Smooth muscle cell of the brain vasculature (primary cell): ENCODE measurements around the gene GTF2H2C_2.
"Not testable (repeated sequence)": the region's sequence is repeated elsewhere in the genome, so short reads cannot be mapped to it uniquely, and the experiment has no call there.

Experiments
- DNase-seq: peaks from one replicate; pipeline ENCODE4 v3.0.0-alpha.2; 2012; ENCODE audit warnings: low read depth, low spot score

GTF2H2C_2 gene

DNA sequence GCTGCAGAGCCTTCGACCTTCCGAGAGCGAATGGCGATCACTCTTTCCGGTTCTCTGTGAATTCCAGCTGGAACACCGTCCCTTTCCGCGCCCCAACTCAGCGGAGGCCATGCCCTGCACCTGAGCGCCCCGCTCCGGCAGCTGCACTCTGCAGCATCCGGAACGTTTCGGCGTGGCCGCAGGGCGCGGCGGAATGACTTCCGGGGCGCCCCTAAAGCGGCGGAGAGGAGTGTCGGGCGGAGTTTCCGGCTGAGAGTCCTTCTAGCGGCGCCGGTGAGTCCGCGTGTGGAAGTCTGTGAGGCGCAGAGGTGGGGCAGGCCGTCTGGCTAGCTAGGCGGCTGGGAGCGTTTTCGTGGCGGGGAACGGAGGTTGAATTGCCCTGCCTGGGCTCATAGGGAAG lies at the start of gene GTF2H2C_2:
TSS of gene GTF2H2C_2 (plus strand) at position 252 of the 400 bp plus-strand sequence.
- DNase-seq = not testable (repeated sequence)

DNA sequence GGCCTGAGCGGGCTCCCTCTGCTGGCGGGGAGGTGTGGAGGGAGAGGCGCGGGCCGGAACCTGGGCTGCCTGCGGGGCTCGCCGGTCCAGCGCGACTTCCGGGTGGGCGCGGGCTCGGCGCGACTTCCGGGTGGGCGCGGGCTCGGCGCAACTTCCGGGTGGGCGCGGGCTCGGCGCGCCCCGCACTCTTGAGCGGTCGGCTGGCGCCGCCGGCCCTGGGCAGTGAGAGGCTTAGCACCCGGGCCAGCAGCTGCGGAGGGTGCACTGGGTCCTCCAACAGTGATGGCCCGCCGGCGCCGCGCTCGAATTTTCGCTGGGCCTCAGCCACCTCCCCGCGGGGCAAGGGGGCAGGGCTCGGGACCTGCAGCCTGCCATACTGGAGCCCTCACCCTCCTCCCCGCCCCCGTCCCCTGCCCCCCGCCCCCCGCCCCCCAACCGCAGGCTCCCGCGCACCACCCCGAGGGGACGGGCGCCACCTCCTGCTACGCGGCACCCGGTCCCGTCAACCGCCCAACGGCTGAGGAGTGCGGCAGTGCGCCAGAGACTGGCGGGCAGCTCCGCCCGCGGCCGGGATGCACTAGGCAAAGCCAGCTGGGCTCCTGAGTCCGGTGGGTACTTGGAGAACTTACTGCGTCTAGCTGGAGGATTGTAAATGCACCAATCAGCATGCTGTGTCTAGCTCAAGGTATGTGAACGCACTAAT lies 14.0 kb upstream of the GTF2H2C_2 start:
- DNase-seq = not testable (repeated sequence)

GRCh38 chr5:70421322-70421721 lies 6.2 kb downstream of the GTF2H2C_2 start:
- DNase-seq = not testable (repeated sequence)

GRCh38 chr5:70423215-70423614 lies 8.0 kb downstream of the GTF2H2C_2 start:
- not testable (repeated sequence) for DNase-seq

DNA sequence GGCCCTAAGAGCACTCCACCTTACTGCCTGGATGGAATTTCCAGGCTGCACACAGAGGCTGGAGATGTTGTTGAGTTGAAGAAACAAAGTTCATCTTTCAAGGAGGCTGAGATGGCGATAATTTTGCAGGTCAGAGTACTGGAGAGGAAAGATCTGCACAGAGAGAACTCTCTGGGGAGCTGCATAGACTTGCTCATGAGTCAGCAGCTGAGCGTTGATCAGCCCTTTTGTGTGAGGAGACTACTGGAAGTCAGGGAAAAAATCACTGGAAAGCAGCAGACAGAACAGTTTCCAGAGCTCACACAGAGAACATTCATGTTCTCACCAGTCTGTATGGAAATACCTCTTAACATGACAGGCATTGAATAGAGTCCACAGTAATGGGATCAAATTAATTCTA lies 23.4 kb downstream of the GTF2H2C_2 start:
- DNase-seq = not testable (repeated sequence)

- DNase-seq = not testable (repeated sequence)
Observed at GRCh38 chr5:70449565-70449964, 34.4 kb downstream of the GTF2H2C_2 start.

DNA sequence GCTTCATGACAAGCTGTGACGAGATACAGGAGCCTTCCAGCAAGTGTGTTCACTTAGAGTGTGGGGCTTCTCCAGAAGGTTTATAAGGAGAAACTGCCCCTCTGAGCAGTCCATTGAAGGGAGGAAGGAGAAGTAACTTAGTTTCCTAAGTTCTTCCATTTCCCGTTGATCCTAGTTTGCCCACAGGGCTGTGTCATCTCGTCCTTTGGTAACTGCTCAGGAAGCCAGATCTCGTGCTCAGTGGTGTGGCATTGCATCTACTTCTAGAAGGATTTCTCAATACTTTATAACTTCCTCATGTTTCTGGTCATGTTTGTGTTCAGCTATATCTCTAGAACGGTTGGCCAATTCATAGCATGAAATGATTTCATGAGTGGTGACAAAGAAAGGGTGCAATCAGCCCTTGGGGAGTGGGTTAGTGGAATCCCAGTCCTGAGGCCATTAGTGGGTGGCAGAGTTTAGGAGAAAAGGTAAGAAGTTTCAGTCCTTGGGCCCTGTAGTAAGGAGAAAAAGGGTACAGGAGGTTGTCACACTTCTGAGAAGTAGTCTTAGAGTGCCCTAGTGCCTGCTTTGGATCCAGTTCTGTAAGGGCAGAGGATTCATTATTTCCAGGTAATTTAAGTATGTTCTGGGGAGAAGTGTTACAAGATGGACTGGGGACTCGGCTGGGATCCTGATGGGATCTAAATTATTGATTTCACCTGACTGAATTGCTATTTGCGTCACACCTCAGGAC lies 36.2 kb downstream of the GTF2H2C_2 start:
- DNase-seq = not testable (repeated sequence)

DNA sequence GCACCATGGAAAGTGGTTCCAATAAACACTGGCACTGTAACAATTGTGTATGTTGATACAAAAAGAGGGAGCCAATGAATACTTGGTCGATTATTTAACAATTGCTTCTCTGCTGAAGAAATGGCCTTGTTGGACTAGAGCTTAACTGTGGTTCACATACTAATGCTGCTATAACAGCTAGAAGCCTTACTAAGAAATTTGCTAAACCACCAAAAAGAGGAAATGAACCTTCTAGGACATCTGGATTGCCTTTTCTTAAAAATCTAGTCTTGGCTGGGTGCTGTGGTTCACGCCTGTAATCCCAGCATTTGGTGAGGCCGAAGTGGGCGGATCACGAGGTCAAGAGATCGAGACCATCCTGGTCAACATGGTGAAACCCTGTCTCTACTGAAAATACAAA lies 41.9 kb downstream of the GTF2H2C_2 start:
- not testable (repeated sequence) for DNase-seq

DNA sequence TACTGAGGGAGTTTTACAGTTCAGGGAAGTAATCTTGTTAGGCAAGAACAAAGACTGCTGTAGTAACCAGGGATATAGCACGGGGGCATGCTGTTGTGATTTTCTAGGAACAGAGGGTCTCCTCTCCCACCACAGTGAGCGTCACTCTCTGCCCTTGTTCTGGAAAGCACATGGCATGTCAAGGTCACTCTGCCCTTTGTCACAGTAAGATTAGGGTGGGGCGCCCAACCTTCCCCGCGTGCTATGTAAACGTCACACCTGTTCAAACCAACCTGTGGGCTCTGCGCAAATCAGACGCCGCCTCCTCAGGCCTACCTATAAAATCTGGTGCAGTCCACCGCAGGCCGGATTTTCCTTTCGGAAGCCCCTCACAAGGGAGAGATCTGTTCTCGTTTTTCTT lies 44.0 kb downstream of the GTF2H2C_2 start:
- not testable (repeated sequence) for DNase-seq

GRCh38 chr5:70461984-70462383 lies 46.8 kb downstream of the GTF2H2C_2 start:
- DNase-seq = not testable (repeated sequence)

DNA sequence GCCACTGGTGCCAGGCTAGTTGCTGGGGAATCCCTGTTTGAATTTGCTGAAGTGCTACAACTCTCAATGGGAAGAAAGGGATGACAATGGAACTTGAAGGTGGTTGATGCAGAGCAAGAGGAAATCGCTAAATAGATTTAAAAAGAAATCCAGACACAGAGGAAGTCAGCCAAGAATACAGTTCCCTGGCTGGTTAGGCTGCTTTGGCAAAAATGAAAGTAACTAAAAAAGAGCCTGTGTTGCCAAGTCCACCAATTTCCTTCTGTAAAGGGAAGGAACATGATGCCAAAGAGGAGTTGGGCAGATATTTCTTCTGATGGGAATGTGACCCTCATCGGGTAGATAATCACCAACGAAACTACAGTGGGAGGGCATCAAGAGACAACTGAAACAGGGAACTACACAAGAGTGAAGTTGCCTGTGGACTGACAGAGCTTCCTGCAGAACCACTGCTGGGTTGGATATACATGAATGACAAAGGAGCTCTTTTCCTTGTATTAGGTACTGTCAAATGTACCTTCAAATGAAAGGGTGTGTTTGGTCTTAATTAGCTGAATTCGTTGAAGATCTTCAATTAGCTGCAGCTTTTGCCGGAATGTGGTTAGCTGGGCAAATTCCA lies 49.0 kb downstream of the GTF2H2C_2 start:
- DNase-seq = not testable (repeated sequence)

GRCh38 chr5:70469926-70470509 lies 54.9 kb downstream of the GTF2H2C_2 start:
- not testable (repeated sequence) for DNase-seq
